Stomach (tissue), 9 donors: ENCODE measurements around the gene SBF1. TPM values are rescaled to one million over a fixed set of nuclear protein-coding genes. Genes with fewer than 3 reads are reported as not detected.
A peak's percentile ranks its signal among the peaks of the same experiment; 100 is the strongest.
"Not testable (repeated sequence)": the region's sequence is repeated elsewhere in the genome, so short reads cannot be mapped to it uniquely, and the experiment has no call there.

Source experiments
- DNase-seq, 2 donors: peaks; one replicate each; pipeline versions ENCODE4 v3.0.0 to v3.0.0-alpha.2; 2013 to 2019
- H3K27ac ChIP-seq, 5 donors: fragments of 200-600 bp in 4 of 5; sonication (generic) in 4 of 5; one replicate each; pipeline ENCODE4 v1.5.1; 2013 to 2019; ENCODE audit warnings: mild to moderate bottlenecking in 1 of 5, moderate library complexity in 1 of 5
- H3K27me3 ChIP-seq, 3 donors: fragments of 200-600 bp; sonication (generic); one replicate each; pipeline ENCODE4 v1.5.1; 2017 to 2019; ENCODE audit warnings: mixed run types in 1 of 3
- H3K36me3 ChIP-seq, 4 donors: fragments of 200-600 bp; sonication (generic); 1 replicate in 3 of 4; 2 replicates in 1 of 4; pipeline ENCODE4 v1.5.1; 2016 to 2019
- H3K4me1 ChIP-seq, 4 donors: fragments of 200-600 bp; sonication (generic); one replicate each; pipeline ENCODE4 v1.5.1; 2016 to 2019
- H3K4me3 ChIP-seq, 4 donors: fragments of 200-600 bp; sonication (generic) in 3 of 4; one replicate each; pipeline ENCODE4 v1.5.1; 2016 to 2019; ENCODE audit warnings: mild to moderate bottlenecking in 1 of 4
- H3K9me3 ChIP-seq, 4 donors: fragments of 200-600 bp; sonication (generic); one replicate each; pipeline ENCODE4 v1.5.1; 2016 to 2019
- CTCF ChIP-seq, 7 experiments: fragments of 450-650 bp in 4 of 7; fragments of 200-600 bp in 3 of 7; sonication (generic) in 3 of 7; IDR thresholded peaks; one replicate each; pipeline ENCODE4 v1.5.1; 2016 to 2019; ENCODE audit warnings: antibody characterized with exemption in 7 of 7, control low read depth in 2 of 7, mild to moderate bottlenecking in 1 of 7
- EP300 ChIP-seq: sonication (generic); formaldehyde crosslinking; IDR thresholded peaks from one replicate; pipeline ENCODE4 v1.6.1; 2017; ENCODE audit warnings: antibody characterized with exemption
- POLR2A ChIP-seq, 4 donors: fragments of 450-650 bp; IDR thresholded peaks; one replicate each; pipeline ENCODE4 v1.6.1; 2016; ENCODE audit warnings: antibody characterized with exemption in 4 of 4, control low read depth in 2 of 4, mild to moderate bottlenecking in 1 of 4, moderate library complexity in 1 of 4
- POLR2AphosphoS5 ChIP-seq, 3 donors: sonication (generic); formaldehyde crosslinking; IDR thresholded peaks; one replicate each; pipeline ENCODE4 v1.6.1; 2016; ENCODE audit warnings: antibody characterized with exemption in 3 of 3
- WGBS, 5 donors: extraction: QIAGEN DNeasy Blood & Tissue Kit in 3 of 5; methylation state at CpG; one replicate each; pipeline versions ENCODE4 v1.1.5 to v1.1.7; 2013 to 2018; 5-methylcytosine and 5-hydroxymethylcytosine counted together
- intact Hi-C: fragments of 100-400 bp; cut with DNase I; formaldehyde crosslinking; loops from one replicate; pipeline ENCODE4 v1.15.1; 2023; ENCODE audit warnings: low total_unique reads
- polyA plus RNA-seq, 3 donors: library from polyadenylated mRNA; stranded (reverse); fragments of 200-250 nt; gene quantifications; one replicate each; pipeline ENCODE4 v1.2.3, GENCODE V29; 2013
- total RNA-seq, 5 donors: library from RNA; depleted of rRNA; stranded (reverse); fragments of >200 nt; gene quantifications; one replicate each; pipeline versions ENCODE4 v1.1.0 to v1.2.3, GENCODE V29; 2014 to 2016
- donor health status: healthy with polysubstance abuse.
- donor health status: Bipolar disorder and iron deficiency.
- donor health status: healthy.

The SBF1 gene
- total and polyA plus RNA-seq, 8 donors, result 9.6 to 122 (median 50.6) TPM

- DNase-seq, result peak; percentile 42 to 52
- no peak overlapping the region for H3K4me3 ChIP-seq
- no peaks in the 10 kb centered on the region for H3K27me3 ChIP-seq
- intact Hi-C loops, result no loop called here
- peak overlapping the region; percentile 13 to 78 (median 52) for H3K27ac ChIP-seq
- WGBS, 5 donors, result 57 to 83% (median 73%) methylated on average over 7 to 8 of the region's 8 CpGs
- no peak for TF ChIP-seq POLR2A (IDR thresholded peaks at IDR 0.05)
- TF ChIP-seq EP300, result no peak
- no peak for TF ChIP-seq POLR2AphosphoS5 (IDR thresholded peaks at IDR 0.05)
- peak in 2 of 7 experiments; percentile 15 to 36 for TF ChIP-seq CTCF (IDR thresholded peaks at IDR 0.05)
- H3K9me3 ChIP-seq, result no peaks in the 10 kb centered on the region
- peaks cover 11 to 54% (median 42%) of the 10 kb centered on the region in 4 donors for H3K36me3 ChIP-seq
- peaks cover 31 to 66% (median 48%) of the 10 kb centered on the region in 4 donors for H3K4me1 ChIP-seq
These were observed 75.0 kb downstream of the SBF1 start for GRCh38 chr22:50399751-50400331.

DNA sequence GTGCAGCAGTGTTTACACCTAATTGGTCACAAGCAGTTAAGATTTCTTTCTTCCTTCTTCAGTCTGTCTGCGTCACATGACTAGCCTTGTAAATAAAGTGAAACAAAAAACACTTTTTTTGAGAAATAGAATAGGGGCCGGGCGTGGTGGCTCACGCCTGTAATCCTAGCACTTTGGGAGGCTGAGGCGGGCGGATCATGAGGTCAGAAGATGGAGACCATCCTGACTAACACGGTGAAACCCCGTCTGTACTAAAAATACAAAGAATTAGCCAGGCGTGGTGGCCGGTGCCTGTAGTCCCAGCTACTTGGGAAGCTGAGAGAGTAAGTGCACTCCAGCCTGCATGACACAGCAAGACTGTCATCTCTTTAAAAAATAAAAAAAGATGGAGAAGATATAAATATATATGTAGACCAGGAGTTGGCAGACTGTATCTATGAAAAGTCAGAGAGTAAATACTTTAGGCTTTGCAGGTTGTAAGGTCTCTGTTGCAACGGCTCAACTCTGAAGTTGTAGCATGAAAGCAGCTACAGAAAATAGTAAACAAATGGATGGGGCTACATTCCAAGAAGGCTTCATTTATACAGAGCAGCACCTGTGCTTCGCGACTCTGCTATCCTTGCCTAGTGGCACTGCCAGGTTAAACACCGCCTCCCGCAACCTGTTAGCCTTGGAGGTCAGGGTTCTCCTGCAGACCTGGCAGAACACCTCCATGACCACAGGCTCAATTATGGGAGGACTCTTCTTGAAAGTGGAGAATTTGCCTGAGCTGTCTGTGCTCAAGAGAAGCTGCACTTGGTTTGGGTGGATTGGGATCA, 75.8 kb downstream of the SBF1 start:
- 44 to 62% (median 48%) methylated on average over 15 of the region's 15 CpGs for WGBS, 5 donors
- Histone ChIP-seq H3K27ac (peak overlapping the region; percentile 14 to 78 (median 52)), H3K36me3 (peaks cover 15 to 62% (median 50%) of the 10 kb centered on the region in 4 donors), H3K27me3 (no peaks in the 10 kb centered on the region), H3K4me1 (peaks cover 29 to 63% (median 44%) of the 10 kb centered on the region in 4 donors), H3K4me3 (no peak overlapping the region), H3K9me3 (no peaks in the 10 kb centered on the region)
- intact Hi-C loops, result no loop called here
- peak in 1 of 2 donors; percentile 63 for DNase-seq
- TF ChIP-seq CTCF (IDR thresholded peaks at IDR 0.05) (no peak), POLR2AphosphoS5 (IDR thresholded peaks at IDR 0.05) (no peak)

DNA sequence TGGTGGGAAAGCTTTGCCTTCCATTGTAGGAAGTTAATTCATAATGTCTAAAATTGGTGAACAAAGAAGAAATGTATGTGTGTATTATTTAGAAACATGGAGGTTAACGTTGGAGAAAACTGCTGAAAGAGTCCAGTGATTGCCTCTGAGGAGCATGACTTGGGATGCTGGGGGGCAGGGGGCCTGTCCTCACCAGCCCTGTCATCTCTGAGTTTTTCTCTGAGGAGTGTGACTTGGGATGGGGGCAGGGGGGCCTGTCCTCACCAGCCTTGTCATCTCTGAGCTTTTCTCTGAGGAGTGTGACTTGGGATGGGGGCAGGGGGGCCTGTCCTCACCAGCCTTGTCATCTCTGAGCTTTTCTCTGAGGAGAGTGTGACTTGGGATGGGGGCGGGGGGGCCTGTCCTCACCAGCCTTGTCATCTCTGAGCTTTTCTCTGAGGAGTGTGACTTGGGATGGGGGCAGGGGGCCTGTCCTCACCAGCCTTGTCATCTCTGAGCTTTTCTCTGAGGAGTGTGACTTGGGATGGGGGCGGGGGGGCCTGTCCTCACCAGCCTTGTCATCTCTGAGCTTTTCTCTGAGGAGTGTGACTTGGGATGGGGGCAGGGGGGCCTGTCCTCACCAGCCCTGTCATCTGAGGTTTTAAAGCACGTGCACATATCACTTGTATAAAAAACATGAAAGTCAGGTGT, 77.3 kb downstream of the SBF1 start:
- peaks cover 25 to 69% (median 59%) of the 10 kb centered on the region in 4 donors for H3K36me3 ChIP-seq
- WGBS, 5 donors, result 47 to 76% (median 63%) methylated on average over 3 to 4 of the region's 4 CpGs
- DNase-seq, H3K27me3 ChIP-seq, H3K4me3 ChIP-seq, H3K9me3 ChIP-seq, intact Hi-C loops: not testable (repeated sequence)
- peak overlapping the region in 1 of 5 donors; percentile 8 for H3K27ac ChIP-seq
- peaks cover 17 to 48% (median 34%) of the 10 kb centered on the region in 4 donors for H3K4me1 ChIP-seq

GRCh38 chr22:50396751-50397370, 78.0 kb downstream of the SBF1 start:
- Histone ChIP-seq H3K27me3 (no peaks in the 10 kb centered on the region), H3K27ac (peak overlapping the region in 1 of 5 donors; percentile 8), H3K4me3 (no peak overlapping the region), H3K4me1 (peaks cover 17 to 47% (median 34%) of the 10 kb centered on the region in 4 donors), H3K9me3 (no peaks in the 10 kb centered on the region), H3K36me3 (peaks cover 25 to 69% (median 62%) of the 10 kb centered on the region in 4 donors)
- intact Hi-C loops, result no loop called here
- peak in 1 of 2 donors; percentile 53 for DNase-seq
- 27 to 49% (median 43%) methylated on average over 6 of the region's 6 CpGs for WGBS, 5 donors
- TF ChIP-seq EP300 (no peak), CTCF (IDR thresholded peaks at IDR 0.05) (no peak), POLR2A (IDR thresholded peaks at IDR 0.05) (no peak), POLR2AphosphoS5 (IDR thresholded peaks at IDR 0.05) (no peak)

Other genes starting within 250 kb of the SBF1 start
- 100 to 1,000 TPM in 1 of 5 donors, 10 to 100 TPM in 4; 40.4 to 112 (median 91.5) TPM for gene TUBGCP6, start 230.0 kb downstream of the SBF1 start, total RNA-seq
- gene TUBGCP6, start 230.0 kb downstream of the SBF1 start, polyA plus RNA-seq, result 10 to 100 TPM; 37.8 to 59.0 (median 38.8) TPM
- 100 to 1,000 TPM in 2 of 5 donors, 10 to 100 TPM in 3; 15.4 to 156 (median 74.1) TPM for gene HDAC10, start 223.8 kb downstream of the SBF1 start, total RNA-seq
- 10 to 100 TPM; 24.7 to 41.4 (median 36.2) TPM for gene HDAC10, start 223.8 kb downstream of the SBF1 start, polyA plus RNA-seq
- gene MAPK12, start 213.4 kb downstream of the SBF1 start, total RNA-seq, result 10 to 100 TPM in 2 of 5 donors, 1 to 10 TPM in 3; 5.2 to 49.6 (median 9.3) TPM
- gene MAPK12, start 213.4 kb downstream of the SBF1 start, polyA plus RNA-seq, result 1 to 10 TPM; 4.7 to 9.3 (median 7.1) TPM
- gene MAPK11, start 204.7 kb downstream of the SBF1 start, total RNA-seq, result 10 to 100 TPM in 1 of 5 donors, 1 to 10 TPM in 2, under 1 TPM in 1, not detected in 1; 0.29 to 10.1 (median 5.7) TPM
- gene MAPK11, start 204.7 kb downstream of the SBF1 start, polyA plus RNA-seq, result 10 to 100 TPM in 2 of 3 donors, 1 to 10 TPM in 1; 8.5 to 13.6 (median 12.3) TPM
- 100 to 1,000 TPM; 105 to 648 (median 400) TPM for gene PLXNB2, start 167.4 kb downstream of the SBF1 start, total RNA-seq
- gene PLXNB2, start 167.4 kb downstream of the SBF1 start, polyA plus RNA-seq, result 100 to 1,000 TPM in 2 of 3 donors, 10 to 100 TPM in 1; 50.3 to 197 (median 147) TPM
- gene DENND6B, start 148.0 kb downstream of the SBF1 start, total RNA-seq, result 10 to 100 TPM in 2 of 5 donors, 1 to 10 TPM in 3; 2.2 to 13.4 (median 2.5) TPM
- gene DENND6B, start 148.0 kb downstream of the SBF1 start, polyA plus RNA-seq, result 1 to 10 TPM; 2.0 to 7.6 (median 5.5) TPM
- 100 to 1,000 TPM in 3 of 5 donors, 10 to 100 TPM in 2; 54.9 to 243 (median 151) TPM for gene PPP6R2, start 131.7 kb downstream of the SBF1 start, total RNA-seq
- gene PPP6R2, start 131.7 kb downstream of the SBF1 start, polyA plus RNA-seq, result 10 to 100 TPM; 24.4 to 36.5 (median 28.7) TPM
- 1 to 10 TPM in 1 of 5 donors, under 1 TPM in 1, not detected in 3; 0.37 to 1.3 TPM for gene ADM2, start 6.5 kb upstream of the SBF1 start, total RNA-seq
- gene ADM2, start 6.5 kb upstream of the SBF1 start, polyA plus RNA-seq, result 1 to 10 TPM; 1.5 to 3.7 (median 1.6) TPM
- not detected for gene MIOX, start 11.8 kb upstream of the SBF1 start, total RNA-seq
- gene MIOX, start 11.8 kb upstream of the SBF1 start, polyA plus RNA-seq, result under 1 TPM in 1 of 3 donors, not detected in 2; 0.40 TPM
- gene LMF2, start 32.7 kb upstream of the SBF1 start, total RNA-seq, result 100 to 1,000 TPM in 1 of 5 donors, 10 to 100 TPM in 4; 11.9 to 212 (median 58.5) TPM
- 10 to 100 TPM; 13.1 to 73.4 (median 25.6) TPM for gene LMF2, start 32.7 kb upstream of the SBF1 start, polyA plus RNA-seq
- gene NCAPH2, start 33.2 kb upstream of the SBF1 start, total RNA-seq, result 10 to 100 TPM; 12.9 to 34.8 (median 23.2) TPM
- 10 to 100 TPM; 34.5 to 47.9 (median 38.4) TPM for gene NCAPH2, start 33.2 kb upstream of the SBF1 start, polyA plus RNA-seq
- not detected for gene SCO2, start 50.6 kb upstream of the SBF1 start, total RNA-seq
- 1 to 10 TPM in 2 of 3 donors, under 1 TPM in 1; 0.92 to 7.5 (median 1.9) TPM for gene SCO2, start 50.6 kb upstream of the SBF1 start, polyA plus RNA-seq
- gene TYMP, start 55.0 kb upstream of the SBF1 start, total RNA-seq, result 100 to 1,000 TPM in 2 of 5 donors, 10 to 100 TPM in 3; 14.3 to 146 (median 78.8) TPM
- 100 to 1,000 TPM in 1 of 3 donors, 10 to 100 TPM in 2; 46.3 to 162 (median 61.6) TPM for gene TYMP, start 55.0 kb upstream of the SBF1 start, polyA plus RNA-seq
- not detected for gene KLHDC7B, start 70.9 kb upstream of the SBF1 start, total RNA-seq
- gene KLHDC7B, start 70.9 kb upstream of the SBF1 start, polyA plus RNA-seq, result under 1 TPM in 2 of 3 donors, not detected in 1; 0.25 to 0.46 TPM
- not detected for gene SYCE3, start 87.9 kb upstream of the SBF1 start, total RNA-seq
- gene SYCE3, start 87.9 kb upstream of the SBF1 start, polyA plus RNA-seq, result 1 to 10 TPM in 1 of 3 donors, under 1 TPM in 1, not detected in 1; 0.80 to 1.9 TPM
- gene CPT1B, start 103.4 kb upstream of the SBF1 start, total RNA-seq, result 100 to 1,000 TPM in 2 of 5 donors, 10 to 100 TPM in 1, 1 to 10 TPM in 2; 6.6 to 164 (median 54.5) TPM
- 10 to 100 TPM in 2 of 3 donors, 1 to 10 TPM in 1; 9.8 to 31.8 (median 10.1) TPM for gene CPT1B, start 103.4 kb upstream of the SBF1 start, polyA plus RNA-seq
- gene CHKB, start 107.8 kb upstream of the SBF1 start, total RNA-seq, result 100 to 1,000 TPM in 2 of 5 donors, 10 to 100 TPM in 3; 31.9 to 283 (median 81.2) TPM
- 100 to 1,000 TPM; 107 to 152 (median 129) TPM for gene CHKB, start 107.8 kb upstream of the SBF1 start, polyA plus RNA-seq
- 1 to 10 TPM in 2 of 5 donors, under 1 TPM in 3; 0.43 to 5.8 (median 0.89) TPM for gene MAPK8IP2, start 125.8 kb upstream of the SBF1 start, total RNA-seq
- gene MAPK8IP2, start 125.8 kb upstream of the SBF1 start, polyA plus RNA-seq, result 1 to 10 TPM in 1 of 3 donors, under 1 TPM in 2; 0.61 to 1.6 (median 0.81) TPM
- 10 to 100 TPM in 4 of 5 donors, 1 to 10 TPM in 1; 7.7 to 88.1 (median 46.8) TPM for gene ARSA, start 153.1 kb upstream of the SBF1 start, total RNA-seq
- gene ARSA, start 153.1 kb upstream of the SBF1 start, polyA plus RNA-seq, result 10 to 100 TPM; 27.0 to 45.7 (median 41.2) TPM
- 10 to 100 TPM in 2 of 5 donors, 1 to 10 TPM in 3; 2.5 to 31.2 (median 7.6) TPM for gene SHANK3, start 197.8 kb upstream of the SBF1 start, total RNA-seq
- 1 to 10 TPM; 3.2 to 5.4 (median 3.4) TPM for gene SHANK3, start 197.8 kb upstream of the SBF1 start, polyA plus RNA-seq